ENCODE measurements around the gene JARID2. TPM values are rescaled to one million over a fixed set of nuclear protein-coding genes. Genes with fewer than 3 reads are reported as not detected.

JARID2 gene
- total and polyA plus RNA-seq, 2 of the 8 experiments (the other 6 are each of a cell fraction or from before 2014, with no cell fraction given): 60.1 to 239 TPM

GRCh38 chr6:15447546-15448267, 201.8 kb downstream of the JARID2 start:
- no peak for DNase-seq (ENCODE audit: low read depth in 1 of 2, low spot score in 2 of 2)
- POLR2A ChIA-PET (ENCODE audit: partially characterized antibody): interaction anchor here (1.1 kb wide), 1 partner anchor 36 kb away, joined by 3 read pairs; no protein-coding TSS in a partner anchor
- Histone ChIP-seq H2BK20ac (ENCODE audit: low read length) (no peak overlapping the region), H2BK5ac (ENCODE audit: low read depth, low read length) (no peak overlapping the region), H3K56ac (replicated peaks; ENCODE audit: insufficient read length, low read depth, low read length) (no peak overlapping the region), H4K20me1 (replicated peaks in 1 of 2; ENCODE audit: control insufficient read depth in 1 of 2, insufficient read depth in 2 of 2, low read length in 2 of 2) (peaks cover 49 to 65% of the 10 kb centered on the region in 2 experiments), H3K4me1 (replicated peaks in 1 of 4; ENCODE audit: control insufficient read depth in 3 of 4, insufficient read depth in 4 of 4, low read length in 3 of 4) (peaks cover 2 to 29% (median 22%) of the 10 kb centered on the region in 4 experiments; a peak in 6 of 7 replicates), H4K8ac (ENCODE audit: extremely low read depth, insufficient read depth, low read length) (no peak overlapping the region), H3K4me3 (ENCODE audit: extremely low read depth in 1 of 4, insufficient read depth in 2 of 4, low read depth in 3 of 4, low read length in 4 of 4) (no peak overlapping the region; a peak in 2 of 8 replicates), H2AFZ (ENCODE audit: low read length) (no peak overlapping the region), H3K9ac (replicated peaks in 1 of 4; ENCODE audit: extremely low read depth in 1 of 4, low read depth in 3 of 4, low read length in 3 of 4) (no peak overlapping the region; a peak in 1 of 7 replicates), H3K23me2 (ENCODE audit: low read depth, low read length) (no peaks in the 10 kb centered on the region), H3K27me3 (replicated peaks in 1 of 4; ENCODE audit: control insufficient read depth in 3 of 4, extremely low read depth in 1 of 4, insufficient read depth in 3 of 4, low read length in 3 of 4) (no peaks in the 10 kb centered on the region), H3K79me2 (ENCODE audit: control insufficient read depth in 1 of 2, insufficient read depth in 2 of 2, low read length in 2 of 2) (peaks cover 69 to 100% of the 10 kb centered on the region in 2 experiments), H3K23ac (ENCODE audit: insufficient read length) (no peak overlapping the region), H2AK5ac (ENCODE audit: low read depth, low read length) (no peak overlapping the region), H2BK15ac (ENCODE audit: low read length) (no peak overlapping the region), H3K18ac (ENCODE audit: extremely low read depth, low read length) (no peak overlapping the region), H3K36me3 (ENCODE audit: control insufficient read depth in 2 of 4, insufficient read depth in 4 of 4, low read length in 3 of 4) (peaks cover 0 to 22% (median 9%) of the 10 kb centered on the region in 4 experiments; a peak in 6 of 8 replicates), H2BK12ac (ENCODE audit: low read depth, low read length) (no peak overlapping the region), H3K4ac (replicated peaks; ENCODE audit: insufficient read length, low read depth, low read length) (no peak overlapping the region), H4K91ac (replicated peaks; ENCODE audit: insufficient read length, low read length) (no peak overlapping the region), H3K14ac (ENCODE audit: insufficient read length) (no peak overlapping the region), H3K79me1 (ENCODE audit: low read depth, low read length) (peaks cover 14% of the 10 kb centered on the region; the same call in 1 of the 2 replicates), H2BK120ac (replicated peaks; ENCODE audit: low read depth, low read length) (no peak overlapping the region), H3K9me3 (ENCODE audit: insufficient read depth in 2 of 2, low read depth in 1 of 2, low read length in 1 of 2) (no peaks in the 10 kb centered on the region), H3K4me2 (ENCODE audit: insufficient read depth in 1 of 2, low read depth in 2 of 2, low read length in 2 of 2) (no peak overlapping the region), H3K27ac (ENCODE audit: low read depth, low read length) (no peak overlapping the region), H4K5ac (ENCODE audit: insufficient read length, low read depth, low read length) (no peak overlapping the region)
- 78% methylated on average over 5 of the region's 5 CpGs; no CpG with 5 or more reads in 1 of the 2 experiments for WGBS, 2 experiments (ENCODE audit: extremely low coverage in 1 of 2, insufficient coverage in 1 of 2, insufficient read length in 1 of 2, insufficient replicate concordance in 2 of 2, low coverage in 1 of 2, low lambda C conversion rate in 2 of 2, missing lambda C conversion rate in 1 of 2)
- TF ChIP-seq JUND (IDR thresholded peaks at IDR 0.05; ENCODE audit: low read length): no peak
- no peak for TF ChIP-seq KDM5A (IDR thresholded peaks at IDR 0.05; ENCODE audit: low read length)
- no peak for TF ChIP-seq ATF3 (IDR thresholded peaks at IDR 0.05; ENCODE audit: insufficient read depth, low read depth, low read length)
- TF ChIP-seq TEAD4 (IDR thresholded peaks at IDR 0.05; ENCODE audit: low read depth, low read length): no peak
- TF ChIP-seq CBX5 (IDR thresholded peaks at IDR 0.05; ENCODE audit: low read depth, low read length): no peak
- no peak for TF ChIP-seq SAP30 (IDR thresholded peaks at IDR 0.05; ENCODE audit: insufficient read depth, insufficient replicate concordance, low read length)
- no peak for TF ChIP-seq EGR1 (IDR thresholded peaks at IDR 0.05; ENCODE audit: borderline replicate concordance, low read depth, low read length)
- TF ChIP-seq TAF7 (optimal IDR thresholded peaks at IDR 0.05; ENCODE audit: borderline replicate concordance, low read depth, low read length): no peak
- no peak for TF ChIP-seq JUN (IDR thresholded peaks at IDR 0.05; ENCODE audit: low read depth, low read length)
- no peak for TF ChIP-seq E2F6 (IDR thresholded peaks at IDR 0.05)
- CTCF ChIA-PET (ENCODE audit: partially characterized antibody): interaction anchor here (0.6 to 1.4 kb wide), 2 partner anchors 16 to 192 kb away, joined by 3 to 4 read pairs; no protein-coding TSS in a partner anchor
- no peak for FAIRE-seq
